Upper lobe of left lung (tissue), 6 donors: ENCODE measurements around the gene ARHGEF1. TPM values are rescaled to one million over a fixed set of nuclear protein-coding genes. Genes with fewer than 3 reads are reported as not detected.

ENCODE experiments used
- ATAC-seq, 2 donors: fragments of 200-7000 bp; cut with Tn5 transposase; one replicate each; pipeline ENCODE4 v1.9.1; 2022; ENCODE audit warnings: mild to moderate bottlenecking in 2 of 2, moderate library complexity in 2 of 2; ENCODE audit not compliant: low FRiP score in 2 of 2
- DNase-seq, 2 donors: peaks; one replicate each; pipeline ENCODE4 v3.0.0-alpha.2; 2019 to 2020
- H3K27ac ChIP-seq, 4 donors: fragments of 200-600 bp; sonication (generic); one replicate each; pipeline ENCODE4 v1.5.1; 2016 to 2019
- H3K27me3 ChIP-seq, 4 donors: fragments of 200-600 bp; sonication (generic); one replicate each; pipeline ENCODE4 v1.5.1; 2017 to 2019
- H3K36me3 ChIP-seq, 4 donors: fragments of 200-600 bp; sonication (generic); one replicate each; pipeline ENCODE4 v1.5.1; 2016 to 2019
- H3K4me1 ChIP-seq, 4 donors: fragments of 200-600 bp; sonication (generic); one replicate each; pipeline ENCODE4 v1.5.1; 2018 to 2019
- H3K4me3 ChIP-seq, 4 donors: fragments of 200-600 bp; sonication (generic); one replicate each; pipeline ENCODE4 v1.5.1; 2017 to 2019; ENCODE audit warnings: mild to moderate bottlenecking in 2 of 4, moderate library complexity in 1 of 4
- H3K9me3 ChIP-seq, 4 donors: fragments of 200-600 bp; sonication (generic); one replicate each; pipeline ENCODE4 v1.5.1; 2018 to 2019
- EP300 ChIP-seq, 4 donors: sonication (generic); formaldehyde crosslinking; IDR thresholded peaks; one replicate each; pipeline ENCODE4 v1.5.1; 2017; ENCODE audit warnings: antibody characterized with exemption in 4 of 4, control low read depth in 2 of 4
- POLR2A ChIP-seq, 4 donors: fragments of 450-650 bp; IDR thresholded peaks; one replicate each; pipeline ENCODE4 v1.5.1; 2016 to 2017; ENCODE audit warnings: antibody characterized with exemption in 4 of 4, mild to moderate bottlenecking in 2 of 4
- POLR2AphosphoS5 ChIP-seq, 2 donors: sonication (generic); formaldehyde crosslinking; IDR thresholded peaks; one replicate each; pipeline ENCODE4 v1.5.1; 2017; ENCODE audit warnings: antibody characterized with exemption in 2 of 2
- WGBS, 2 donors: methylation state at CpG; one replicate each; pipeline ENCODE4 v1.1.5; 2017 to 2018; 5-methylcytosine and 5-hydroxymethylcytosine counted together
- total RNA-seq, 6 donors: library from RNA; depleted of rRNA in 4 of 6; stranded (reverse); fragments of >200 nt in 4 of 6; gene quantifications; one replicate each; pipeline versions ENCODE4 v1.1.0 to v1.2.1, GENCODE V29; 2016 to 2021
- TF ChIP-seq, protein P1 (sequence below), 6 experiments: fragments of 450-650 bp in 4 of 6; fragments of 200-600 bp in 2 of 6; sonication (generic) in 2 of 6; IDR thresholded peaks; one replicate each; pipeline ENCODE4 v1.5.1; 2016 to 2019; ENCODE audit warnings: antibody characterized with exemption in 6 of 6
- donor health status: DM: no; HTN: no; CAD: no; lungs with moderate emphysema.
- donor health status: DM: no; HTN: yes; CAD: no; lungs with severe emphysema.

Gene ARHGEF1
- total RNA-seq, 6 donors from 2014 or later: 115 to 731 (median 233) TPM

DNA sequence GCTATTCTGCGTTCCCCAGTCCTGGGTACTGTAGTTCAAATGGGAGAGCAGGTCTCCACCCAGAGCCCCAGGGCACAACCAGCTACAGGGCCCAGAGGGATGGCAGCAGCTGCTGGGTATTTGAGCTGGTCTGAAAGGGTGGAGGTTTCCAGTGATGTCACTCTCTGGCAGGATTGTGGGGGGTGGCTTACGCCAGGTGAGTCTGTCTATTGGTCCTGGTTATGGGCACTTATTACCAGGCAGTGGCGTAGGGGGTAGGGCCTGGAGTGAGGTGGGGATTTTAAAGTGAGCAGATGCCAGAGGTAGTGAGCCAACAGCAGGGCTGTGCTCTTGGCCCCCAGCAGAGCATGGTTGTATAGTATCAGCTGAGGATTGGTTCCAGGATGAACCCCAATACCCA lies 16.7 kb upstream of the ARHGEF1 start:
- TF ChIP-seq, protein P1, sequence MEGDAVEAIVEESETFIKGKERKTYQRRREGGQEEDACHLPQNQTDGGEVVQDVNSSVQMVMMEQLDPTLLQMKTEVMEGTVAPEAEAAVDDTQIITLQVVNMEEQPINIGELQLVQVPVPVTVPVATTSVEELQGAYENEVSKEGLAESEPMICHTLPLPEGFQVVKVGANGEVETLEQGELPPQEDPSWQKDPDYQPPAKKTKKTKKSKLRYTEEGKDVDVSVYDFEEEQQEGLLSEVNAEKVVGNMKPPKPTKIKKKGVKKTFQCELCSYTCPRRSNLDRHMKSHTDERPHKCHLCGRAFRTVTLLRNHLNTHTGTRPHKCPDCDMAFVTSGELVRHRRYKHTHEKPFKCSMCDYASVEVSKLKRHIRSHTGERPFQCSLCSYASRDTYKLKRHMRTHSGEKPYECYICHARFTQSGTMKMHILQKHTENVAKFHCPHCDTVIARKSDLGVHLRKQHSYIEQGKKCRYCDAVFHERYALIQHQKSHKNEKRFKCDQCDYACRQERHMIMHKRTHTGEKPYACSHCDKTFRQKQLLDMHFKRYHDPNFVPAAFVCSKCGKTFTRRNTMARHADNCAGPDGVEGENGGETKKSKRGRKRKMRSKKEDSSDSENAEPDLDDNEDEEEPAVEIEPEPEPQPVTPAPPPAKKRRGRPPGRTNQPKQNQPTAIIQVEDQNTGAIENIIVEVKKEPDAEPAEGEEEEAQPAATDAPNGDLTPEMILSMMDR (IDR thresholded peaks at IDR 0.05): no peak
- TF ChIP-seq POLR2AphosphoS5 (IDR thresholded peaks at IDR 0.05): no peak
- TF ChIP-seq POLR2A (IDR thresholded peaks at IDR 0.05): no peak
- no peak for TF ChIP-seq EP300 (IDR thresholded peaks at IDR 0.05)
- peaks cover 27 to 98% (median 70%) of the 10 kb centered on the region in 4 donors for H3K36me3 ChIP-seq
- peaks cover 53 to 80% (median 63%) of the 10 kb centered on the region in 4 donors for H3K4me1 ChIP-seq
- no peaks in the 10 kb centered on the region for H3K27me3 ChIP-seq
- ATAC-seq (no peak), DNase-seq (no peak)
- 89 to 96% methylated on average over 3 of the region's 3 CpGs for WGBS, 2 donors
- no peaks in the 10 kb centered on the region for H3K9me3 ChIP-seq
- H3K4me3 ChIP-seq: no peak overlapping the region
- H3K27ac ChIP-seq: peak overlapping the region in 2 of 4 donors; percentile 31 to 47

DNA sequence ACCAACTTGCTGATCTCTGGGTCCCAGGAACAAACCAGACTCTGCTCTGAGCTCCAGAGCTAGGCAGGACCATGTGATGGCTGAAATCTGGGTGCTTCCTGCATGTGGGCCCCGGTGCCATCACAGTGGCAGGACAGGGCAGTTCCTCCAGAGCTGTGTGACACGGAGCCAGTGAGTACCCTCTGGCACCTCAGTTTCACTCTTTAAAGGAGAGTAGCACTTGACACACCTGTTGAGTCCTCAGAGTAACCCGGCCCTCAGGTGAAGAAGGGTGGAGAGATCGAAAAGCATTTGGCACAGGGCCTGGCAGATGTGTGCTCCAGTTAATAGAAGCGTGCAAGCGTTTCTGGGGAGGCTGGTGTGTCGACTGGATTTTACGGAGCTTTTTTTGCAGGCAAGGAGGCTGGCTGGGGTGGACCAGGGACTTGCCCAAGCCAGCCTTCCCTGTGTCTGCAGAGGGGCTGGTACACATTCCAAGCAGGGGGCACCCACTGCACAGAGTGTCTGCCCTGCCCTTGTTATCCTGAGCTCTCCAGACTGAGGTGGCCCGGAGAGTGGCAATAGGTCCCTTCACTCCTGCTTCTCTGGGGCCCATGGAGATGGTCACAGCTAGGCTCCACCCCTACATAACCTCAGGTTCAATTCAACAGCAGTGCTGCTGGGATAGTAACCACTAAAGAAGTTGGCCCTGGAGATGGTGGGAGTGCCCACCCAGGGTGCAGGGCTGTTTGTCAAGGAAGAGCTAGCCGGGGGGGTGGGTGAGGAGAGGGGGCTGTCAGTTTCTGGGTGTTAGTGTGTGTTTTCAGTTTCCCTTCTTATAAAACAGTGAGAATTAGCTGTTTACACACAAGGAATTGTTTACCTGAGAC lies 14.6 kb upstream of the ARHGEF1 start:
- no peaks in the 10 kb centered on the region for H3K27me3 ChIP-seq
- no peak overlapping the region for H3K4me3 ChIP-seq
- peak overlapping the region; percentile 4 to 58 (median 40) for H3K27ac ChIP-seq
- ATAC-seq: peak; percentile 11 to 74
- TF ChIP-seq, protein P1 (IDR thresholded peaks at IDR 0.05): no peak
- peak in 1 of 4 donors; percentile 30 for TF ChIP-seq POLR2A (IDR thresholded peaks at IDR 0.05)
- DNase-seq: peak in 1 of 2 donors; percentile 86
- H3K36me3 ChIP-seq: peaks cover 34 to 93% (median 64%) of the 10 kb centered on the region in 4 donors
- H3K9me3 ChIP-seq: no peaks in the 10 kb centered on the region
- WGBS, 2 donors: 74 to 82% methylated on average over 8 to 10 of the region's 10 CpGs
- peaks cover 43 to 72% (median 55%) of the 10 kb centered on the region in 4 donors for H3K4me1 ChIP-seq

DNA sequence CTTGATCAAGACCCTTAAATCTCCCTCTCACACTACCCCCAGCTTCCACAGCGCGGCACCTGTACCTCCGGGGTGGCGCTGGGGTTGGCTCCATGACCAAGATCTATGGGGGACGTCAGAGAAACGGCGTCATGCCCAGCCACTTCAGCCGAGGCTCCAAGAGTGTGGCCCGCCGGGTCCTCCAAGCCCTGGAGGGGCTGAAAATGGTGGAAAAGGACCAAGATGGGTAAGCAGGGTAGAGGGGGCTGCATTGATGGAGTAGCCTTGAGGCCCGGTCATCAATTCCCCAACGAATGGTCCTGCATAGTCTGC lies 14.0 kb upstream of the ARHGEF1 start:
- WGBS, 2 donors: 81 to 89% methylated on average over 12 of the region's 12 CpGs
- ATAC-seq: no peak
- Histone ChIP-seq H3K9me3 (no peaks in the 10 kb centered on the region), H3K27me3 (no peaks in the 10 kb centered on the region), H3K4me3 (no peak overlapping the region), H3K4me1 (peaks cover 45 to 71% (median 55%) of the 10 kb centered on the region in 4 donors), H3K36me3 (peaks cover 33 to 87% (median 60%) of the 10 kb centered on the region in 4 donors), H3K27ac (peak overlapping the region in 3 of 4 donors; percentile 32 to 58 (median 47))
- TF ChIP-seq EP300 (IDR thresholded peaks at IDR 0.05) (no peak), POLR2A (IDR thresholded peaks at IDR 0.05) (no peak), POLR2AphosphoS5 (IDR thresholded peaks at IDR 0.05) (no peak)
- TF ChIP-seq, protein P1 (IDR thresholded peaks at IDR 0.05): no peak
- no peak for DNase-seq

DNA sequence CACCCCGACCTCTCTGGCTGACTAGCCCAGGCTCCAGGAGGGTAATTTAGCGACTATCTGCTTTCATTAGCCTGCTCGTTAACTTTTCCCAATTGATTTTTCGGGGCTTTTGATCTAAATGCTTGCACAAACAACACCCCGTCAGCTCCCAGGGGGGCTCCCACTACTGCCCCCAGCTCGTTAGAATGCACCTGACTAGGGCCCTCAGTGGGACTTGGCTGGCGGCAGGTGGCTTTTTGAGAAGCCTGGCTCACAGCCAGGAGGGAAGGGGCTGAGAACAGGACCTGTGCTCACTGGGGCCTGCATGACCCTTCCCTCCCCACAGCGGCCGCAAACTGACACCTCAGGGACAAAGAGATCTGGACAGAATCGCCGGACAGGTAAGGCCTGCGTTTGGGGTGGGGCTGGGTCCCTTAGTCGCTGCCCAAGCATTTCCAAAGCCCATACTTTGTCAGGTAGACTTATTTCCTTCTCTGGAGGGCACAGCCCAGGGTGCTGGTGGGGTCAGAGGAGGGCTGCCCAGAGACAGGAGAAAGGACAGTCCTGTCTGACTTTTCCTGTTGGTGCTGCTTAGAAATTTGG lies 13.5 kb upstream of the ARHGEF1 start:
- no peak for TF ChIP-seq POLR2A (IDR thresholded peaks at IDR 0.05)
- TF ChIP-seq EP300 (IDR thresholded peaks at IDR 0.05): no peak
- TF ChIP-seq, protein P1 (IDR thresholded peaks at IDR 0.05): no peak
- no peak for TF ChIP-seq POLR2AphosphoS5 (IDR thresholded peaks at IDR 0.05)
- H3K4me3 ChIP-seq: no peak overlapping the region
- H3K4me1 ChIP-seq: peaks cover 45 to 71% (median 55%) of the 10 kb centered on the region in 4 donors
- ATAC-seq (no peak), DNase-seq (no peak)
- WGBS, 2 donors: 79 to 86% methylated on average over 11 to 13 of the region's 13 CpGs
- H3K36me3 ChIP-seq: peaks cover 28 to 82% (median 55%) of the 10 kb centered on the region in 4 donors
- no peaks in the 10 kb centered on the region for H3K9me3 ChIP-seq
- H3K27me3 ChIP-seq: no peaks in the 10 kb centered on the region
- peak overlapping the region in 3 of 4 donors; percentile 35 to 48 (median 47) for H3K27ac ChIP-seq
